GM19452 (cell line): ENCODE measurements around the gene DGKI.

Source experiments
- ATAC-seq: cut with Tn5 transposase; IDR thresholded peaks from one replicate; pipeline ENCODE4 v1.9.1; 2021; ENCODE audit not compliant: unreplicated experiment

Gene DGKI

GRCh38 chr7:137658190-137658900, 188.4 kb downstream of the DGKI start:
- ATAC-seq = no peak

- no peak for ATAC-seq
These were observed 189.1 kb downstream of the DGKI start for GRCh38 chr7:137657476-137658189.

GRCh38 chr7:137656850-137657232, 189.9 kb downstream of the DGKI start:
- no peak for ATAC-seq

DNA sequence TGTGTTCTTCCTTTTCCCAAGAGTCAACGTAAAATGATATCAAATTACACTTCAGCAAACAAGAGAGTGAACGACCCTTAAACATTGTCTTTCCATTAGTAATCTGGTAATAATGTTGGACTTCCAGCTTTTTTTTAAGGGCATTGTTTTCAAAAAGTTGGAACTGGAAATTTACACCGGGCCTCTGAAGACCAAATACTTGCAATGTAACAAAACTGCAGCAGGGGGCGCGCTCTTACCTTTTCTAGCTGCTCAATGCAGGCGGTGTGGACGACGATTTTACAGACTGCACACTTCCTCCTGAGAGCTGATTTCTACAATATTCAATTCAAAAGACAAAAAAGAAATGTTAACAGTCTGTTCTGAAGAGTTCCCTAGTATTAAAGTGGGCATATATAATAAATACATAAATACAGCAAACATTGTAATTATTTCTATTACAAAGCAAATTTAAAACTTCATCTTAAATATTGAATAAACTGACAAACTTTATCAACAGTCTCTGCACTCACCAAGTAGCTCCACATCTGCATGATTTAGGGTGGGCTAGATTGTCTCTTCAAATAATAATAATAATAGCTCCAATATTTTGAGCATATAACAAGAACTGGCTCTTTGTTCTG, 190.4 kb downstream of the DGKI start:
- no peak for ATAC-seq

DNA sequence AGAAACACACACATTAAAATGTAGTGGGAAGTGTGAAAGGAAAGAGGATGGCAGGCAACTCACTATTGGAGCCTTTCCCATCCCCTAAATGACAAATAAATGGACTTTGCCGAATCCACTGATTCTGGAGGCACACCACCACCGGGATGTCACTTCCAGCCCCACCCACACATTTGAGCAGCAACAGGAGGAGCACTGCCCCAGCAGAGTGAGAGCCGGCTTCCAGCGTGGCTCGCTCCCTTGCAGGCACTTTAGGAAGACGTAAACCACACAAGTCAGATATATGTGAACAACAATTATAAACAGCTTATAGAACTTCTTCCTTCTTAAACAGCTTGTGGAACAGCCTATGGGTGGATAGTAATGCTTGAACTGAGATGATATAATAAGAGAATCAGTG, 191.0 kb downstream of the DGKI start:
- no peak for ATAC-seq

GRCh38 chr7:137652721-137653120, 194.1 kb downstream of the DGKI start:
- ATAC-seq = no peak

GRCh38 chr7:137647905-137648565, 198.7 kb downstream of the DGKI start:
- ATAC-seq = no peak

GRCh38 chr7:137642472-137642871, 204.3 kb downstream of the DGKI start:
- no peak for ATAC-seq

DNA sequence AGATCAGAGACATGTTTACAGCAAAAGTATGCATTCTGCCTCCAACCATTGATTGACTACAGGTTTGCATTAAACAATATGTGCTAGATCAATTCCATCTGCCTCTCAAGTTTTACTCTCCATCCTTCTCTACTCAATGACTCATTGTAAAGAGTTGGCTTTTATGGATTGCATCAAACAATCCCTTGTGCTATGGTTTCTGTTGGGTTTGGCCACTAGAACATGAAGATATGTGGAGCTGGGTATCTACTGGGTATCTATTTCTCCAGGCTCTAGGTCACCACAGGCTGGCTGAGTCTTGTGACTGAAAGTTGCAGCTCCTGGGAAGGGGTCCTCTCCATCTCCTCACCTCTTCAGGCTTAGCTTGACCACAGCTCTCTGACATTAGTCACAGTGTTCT, 204.7 kb downstream of the DGKI start:
- no peak for ATAC-seq

DNA sequence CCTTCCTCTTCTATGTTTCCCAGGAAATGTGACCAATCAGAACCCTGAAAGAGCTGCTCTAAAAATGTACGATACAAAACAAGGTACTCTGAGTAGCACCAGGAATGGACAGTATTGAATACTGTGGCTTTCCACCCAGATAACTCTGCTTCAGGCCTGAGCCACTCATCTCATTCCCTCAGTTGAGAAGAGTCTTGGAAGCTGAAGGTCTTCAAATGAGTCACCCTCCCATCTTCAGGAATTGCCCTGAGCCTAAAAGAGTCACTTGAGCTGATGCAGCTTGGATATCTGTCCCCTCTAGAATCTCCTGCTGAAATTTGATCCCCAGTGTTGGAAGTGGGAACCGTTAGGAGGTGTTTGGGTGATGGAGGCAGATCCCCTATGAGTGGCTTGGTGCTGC, 210.4 kb downstream of the DGKI start:
- ATAC-seq = no peak

DNA sequence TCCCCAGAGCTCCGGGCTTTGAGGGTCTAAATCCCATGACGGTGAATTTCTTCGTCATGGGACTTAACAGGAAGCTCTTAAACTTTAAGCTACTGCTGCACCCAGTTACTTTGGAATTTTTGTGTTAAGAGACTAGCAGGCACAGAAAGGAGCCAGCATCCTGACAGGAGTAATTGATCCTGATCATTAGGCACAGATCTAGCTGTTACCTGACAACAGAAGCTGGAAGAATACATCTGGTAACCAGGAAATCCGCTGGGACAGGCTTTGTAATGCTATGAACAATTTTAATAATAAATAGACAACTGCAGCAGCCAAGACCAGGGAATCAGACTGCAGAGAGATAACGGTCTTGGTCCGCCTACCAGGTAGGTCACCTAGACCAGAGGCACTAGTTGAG, 210.9 kb downstream of the DGKI start:
- no peak for ATAC-seq

GRCh38 chr7:137635132-137635531, 211.6 kb downstream of the DGKI start:
- no peak for ATAC-seq

GRCh38 chr7:137634356-137634755, 212.4 kb downstream of the DGKI start:
- no peak for ATAC-seq

DNA sequence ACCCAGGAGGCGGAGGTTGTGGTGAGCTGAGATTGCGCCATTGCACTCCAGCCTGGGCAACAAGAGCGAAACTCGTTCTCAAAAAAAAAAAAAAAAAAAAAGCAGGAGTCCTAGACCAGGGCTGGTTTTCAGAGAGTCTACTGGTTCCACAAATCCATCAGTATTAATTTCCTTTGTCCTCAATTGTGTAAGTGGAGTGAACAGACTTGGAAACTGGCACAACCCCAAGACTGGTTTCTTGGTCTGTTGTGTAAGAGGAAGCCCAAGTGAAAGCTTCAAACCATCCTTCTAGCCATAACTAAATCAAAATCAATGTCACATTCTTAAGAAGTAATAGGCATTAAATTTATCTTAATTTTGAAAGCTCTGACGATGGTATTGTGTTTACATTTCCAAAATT, 213.6 kb downstream of the DGKI start:
- no peak for ATAC-seq

- no peak for ATAC-seq
These were observed 218.6 kb downstream of the DGKI start for GRCh38 chr7:137628216-137628615.

- ATAC-seq = peak; percentile 78
These were observed 220.2 kb downstream of the DGKI start for GRCh38 chr7:137626469-137627067.

- no peak for ATAC-seq
These were observed 221.6 kb downstream of the DGKI start for GRCh38 chr7:137625197-137625596.

- ATAC-seq = no peak
These were observed 227.6 kb downstream of the DGKI start for GRCh38 chr7:137619181-137619580.

GRCh38 chr7:137618748-137619147, 228.0 kb downstream of the DGKI start:
- ATAC-seq = no peak

DNA sequence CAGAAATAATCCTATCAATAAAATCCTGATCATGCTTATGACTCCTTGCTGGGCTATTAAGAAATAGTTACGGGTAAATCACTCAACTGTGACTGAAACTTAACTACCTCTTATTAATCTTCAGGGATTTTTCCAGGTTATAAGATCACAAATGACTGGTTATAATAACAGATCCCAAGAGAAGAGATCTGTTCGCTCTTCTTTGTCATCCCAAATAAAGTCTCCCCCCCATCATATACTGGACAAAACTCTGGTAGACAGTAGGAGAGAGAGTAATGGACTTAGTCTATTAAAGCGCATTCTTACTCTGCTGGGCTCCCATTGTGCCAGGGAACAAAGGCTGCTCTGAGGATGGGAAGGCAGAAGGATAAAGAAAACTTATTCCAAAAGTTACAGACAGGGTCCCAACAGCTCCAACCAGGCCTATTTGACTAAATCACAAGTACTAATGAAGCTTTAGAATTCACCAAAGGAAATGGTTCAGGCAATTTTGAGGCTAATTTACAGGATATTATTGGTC, 233.7 kb downstream of the DGKI start:
- no peak for ATAC-seq

- ATAC-seq = no peak
These were observed 235.2 kb downstream of the DGKI start for GRCh38 chr7:137611606-137612005.
